Fibroblast of peridontal ligament (primary cell): Measurements from ENCODE around the gene TMEM18.

Experiments used
- DNase-seq: peaks from one replicate; pipeline ENCODE4 v3.0.0-alpha.2; 2010; ENCODE audit errors: extremely low read depth

Gene TMEM18

DNA sequence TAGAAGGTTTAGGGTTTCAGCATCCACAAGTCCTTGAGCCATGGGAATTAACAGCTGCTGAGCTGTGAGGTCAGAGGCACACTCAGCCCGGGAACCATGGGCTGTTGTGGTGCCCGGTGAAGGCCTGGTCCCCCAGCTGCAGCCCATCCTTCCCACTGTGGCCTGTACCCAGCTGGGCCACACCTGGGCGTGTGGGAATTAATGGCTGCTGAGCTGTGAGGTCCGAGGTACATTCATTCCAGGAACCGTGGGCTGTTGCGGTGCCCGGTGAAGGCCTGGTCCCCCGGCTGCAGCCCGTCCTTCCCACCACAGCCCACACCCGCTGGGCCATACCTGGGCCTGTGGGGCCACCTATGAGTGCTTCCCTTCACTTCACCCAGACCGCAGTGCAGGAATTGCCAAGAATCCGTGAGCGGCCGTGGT lies 25.2 kb downstream of the TMEM18 start:
- no peak for DNase-seq

DNA sequence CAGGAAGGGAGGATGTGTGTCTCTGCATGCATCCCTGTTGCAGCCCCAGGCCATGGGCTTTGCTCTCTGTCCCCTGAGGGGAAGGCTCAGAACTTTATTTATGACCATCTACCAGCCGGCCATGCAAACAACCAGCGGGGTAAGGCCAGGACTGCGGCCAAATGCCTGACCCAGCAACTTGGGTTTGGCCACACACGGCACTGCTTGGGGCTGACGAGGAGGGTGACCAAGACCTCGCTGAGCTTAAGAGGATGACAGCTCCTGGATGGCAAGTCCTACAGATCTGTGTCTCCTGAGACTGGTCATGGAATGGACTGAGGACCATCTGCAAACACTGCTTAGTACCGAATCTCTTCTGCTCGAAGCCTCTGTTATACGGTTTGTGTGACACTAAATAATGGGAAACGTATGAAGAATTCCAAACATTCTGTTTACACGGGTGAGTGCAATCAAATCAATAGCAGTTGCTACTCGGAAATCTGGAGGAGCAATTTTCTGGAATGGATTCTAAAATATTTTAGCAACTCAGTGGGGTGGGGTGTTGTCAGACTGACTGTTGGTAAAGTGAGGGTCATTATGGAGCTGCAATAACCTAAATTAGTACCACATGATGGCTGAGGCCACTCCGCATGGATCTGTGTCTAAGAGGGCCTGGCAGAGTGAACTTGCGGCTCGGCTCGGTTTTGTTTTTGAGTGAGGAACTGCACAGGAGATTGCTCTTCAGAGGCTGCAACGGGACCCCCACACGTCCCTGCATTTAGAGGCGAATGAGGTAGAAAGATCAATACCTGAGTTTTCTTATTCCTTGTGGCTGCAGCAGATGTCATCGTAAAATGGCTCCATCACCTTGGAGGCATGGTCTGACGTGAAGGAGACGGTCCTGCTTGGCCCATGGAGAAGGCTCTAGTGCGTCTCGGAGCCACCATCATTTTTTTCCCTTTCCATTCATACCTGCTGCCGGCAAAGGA lies 26.6 kb downstream of the TMEM18 start:
- peak; percentile 68 for DNase-seq

DNA sequence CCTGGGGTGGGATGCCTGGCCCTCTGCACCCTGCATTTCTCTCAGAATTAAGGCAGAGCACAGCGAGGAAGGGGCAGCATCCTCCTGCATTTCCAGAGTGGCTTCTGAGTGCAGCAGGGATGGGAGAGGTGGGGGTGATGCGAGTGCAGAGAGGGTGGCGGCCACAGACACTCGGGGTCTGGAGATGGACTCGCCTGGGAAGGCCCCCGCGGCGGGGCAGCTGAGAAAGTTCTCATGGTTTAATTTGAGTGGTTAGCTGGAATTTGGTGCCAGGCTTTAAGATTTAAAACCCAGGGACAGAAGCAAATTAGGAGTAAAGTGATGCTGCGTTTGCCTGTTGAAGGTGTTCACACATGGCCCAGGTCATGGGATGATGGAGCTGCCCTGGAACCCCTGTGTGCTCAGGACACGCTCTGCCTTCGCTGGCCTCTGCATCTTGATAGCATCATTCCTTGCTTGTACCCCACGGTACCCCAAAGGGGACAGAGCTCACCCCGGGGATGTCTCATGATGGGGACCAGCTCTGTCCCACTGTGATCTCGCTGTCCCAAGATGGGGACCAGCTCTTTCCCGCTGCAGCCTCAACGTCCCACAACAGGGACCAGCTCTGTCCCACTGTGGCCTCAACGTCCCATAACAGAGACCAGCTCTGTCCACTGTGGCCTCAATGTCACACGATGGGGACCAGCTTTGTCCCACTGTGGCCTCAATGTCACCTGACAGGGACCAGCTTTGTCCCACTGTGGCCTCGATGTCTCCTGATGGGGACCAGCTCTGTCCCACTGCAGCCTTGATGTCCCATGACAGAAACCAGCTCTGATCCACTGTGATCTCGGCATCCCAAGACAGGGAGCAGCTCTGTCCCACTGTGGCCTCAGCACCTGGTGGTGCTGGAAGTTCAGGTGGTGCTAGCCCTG lies 27.5 kb downstream of the TMEM18 start:
- no peak for DNase-seq

DNA sequence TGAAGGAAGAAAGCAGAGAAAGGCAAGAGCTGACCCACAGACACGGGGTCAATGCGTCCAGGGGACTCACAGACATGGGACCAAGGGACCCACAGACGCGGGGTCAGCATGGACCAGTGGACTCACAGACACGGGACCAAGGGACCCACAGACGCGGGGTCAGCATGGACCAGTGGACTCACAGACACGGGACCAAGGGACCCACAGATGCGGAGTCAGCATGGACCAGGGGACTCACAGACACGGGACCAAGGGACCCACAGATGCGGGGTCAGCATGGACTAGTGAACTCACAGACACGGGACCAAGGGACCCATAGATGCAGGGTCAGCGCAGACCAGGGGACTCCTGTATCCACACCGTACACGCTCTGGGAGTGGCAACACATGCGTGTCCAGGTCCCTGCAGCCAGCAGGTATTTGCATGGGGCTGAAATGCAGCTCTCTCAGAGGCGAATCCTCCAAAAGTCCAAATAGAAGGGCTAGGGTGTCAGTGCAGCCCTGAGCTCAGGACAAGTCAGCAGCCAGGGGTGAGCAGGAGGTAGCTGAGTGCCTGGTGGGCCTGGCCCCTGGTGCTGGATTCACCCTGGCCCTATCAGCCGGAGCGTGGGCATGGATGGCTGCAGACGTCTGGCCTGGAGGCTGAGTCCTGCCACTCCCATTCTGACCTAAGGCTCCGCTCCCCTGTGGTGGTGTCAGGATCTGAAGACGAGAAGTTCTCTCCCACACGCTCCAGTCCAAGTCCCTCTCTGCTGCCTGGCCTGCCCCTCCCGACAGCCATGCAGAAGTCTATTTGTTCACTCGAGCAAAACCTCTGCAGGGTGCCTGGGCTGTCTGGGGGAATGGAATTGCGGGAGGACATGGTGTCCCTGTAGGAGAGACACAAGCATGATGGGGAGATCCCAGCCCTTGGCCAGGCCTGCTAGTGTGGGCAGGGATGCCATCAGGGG lies 28.5 kb downstream of the TMEM18 start:
- DNase-seq, result no peak

DNA sequence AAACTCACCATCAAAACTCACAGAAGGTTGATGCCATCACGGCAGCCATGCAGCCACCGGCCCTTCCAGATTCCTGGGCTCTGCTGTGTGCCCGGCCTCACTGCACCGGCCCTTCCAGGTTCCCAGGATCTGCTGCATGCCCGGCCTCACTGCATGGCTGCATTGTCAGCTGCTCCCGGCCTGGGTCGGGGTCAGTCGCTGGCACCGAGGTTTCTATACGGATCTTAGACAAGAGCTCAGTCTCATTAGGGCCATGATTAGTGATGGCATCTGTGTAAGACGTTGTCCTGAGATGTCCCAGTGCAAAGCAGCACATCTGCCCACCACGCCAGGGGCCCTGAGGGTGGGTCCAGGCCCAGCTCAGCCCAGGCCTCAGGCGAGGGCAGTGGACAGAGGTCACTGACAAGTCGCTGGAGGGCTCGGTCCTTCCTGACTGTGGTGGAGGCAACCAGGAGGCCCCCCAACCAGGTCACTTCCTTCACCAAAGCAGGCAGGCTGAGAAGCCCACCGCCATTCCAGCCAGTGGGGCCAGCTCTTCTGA lies 29.4 kb downstream of the TMEM18 start:
- DNase-seq, result no peak

DNA sequence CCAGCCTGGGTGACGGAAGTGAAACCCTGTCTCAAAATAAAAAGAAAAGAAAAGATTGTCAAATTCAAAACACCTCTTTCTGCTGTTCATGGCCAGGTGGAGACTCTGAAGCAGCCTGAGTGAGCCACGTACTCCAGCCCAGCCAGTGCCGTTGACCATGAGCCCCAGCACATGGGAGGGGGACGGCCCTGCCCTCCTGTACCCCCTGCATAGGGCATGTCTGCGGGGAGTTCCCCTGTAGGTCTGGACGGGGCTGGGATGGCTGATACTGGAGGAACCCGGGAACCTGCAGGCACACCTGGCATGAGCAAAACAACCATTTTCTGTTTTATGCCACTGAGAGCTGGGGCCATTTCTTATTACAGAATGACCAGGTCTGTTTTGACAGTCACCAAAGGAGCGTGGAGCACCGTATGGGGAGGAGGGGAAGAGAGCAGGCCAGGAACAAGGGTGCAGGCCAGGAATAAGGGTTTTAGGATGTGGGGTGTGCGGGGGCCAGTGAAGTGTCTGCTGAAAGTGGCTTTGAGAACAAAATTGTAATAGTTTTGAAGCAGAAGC lies 30.1 kb downstream of the TMEM18 start:
- no peak for DNase-seq

DNA sequence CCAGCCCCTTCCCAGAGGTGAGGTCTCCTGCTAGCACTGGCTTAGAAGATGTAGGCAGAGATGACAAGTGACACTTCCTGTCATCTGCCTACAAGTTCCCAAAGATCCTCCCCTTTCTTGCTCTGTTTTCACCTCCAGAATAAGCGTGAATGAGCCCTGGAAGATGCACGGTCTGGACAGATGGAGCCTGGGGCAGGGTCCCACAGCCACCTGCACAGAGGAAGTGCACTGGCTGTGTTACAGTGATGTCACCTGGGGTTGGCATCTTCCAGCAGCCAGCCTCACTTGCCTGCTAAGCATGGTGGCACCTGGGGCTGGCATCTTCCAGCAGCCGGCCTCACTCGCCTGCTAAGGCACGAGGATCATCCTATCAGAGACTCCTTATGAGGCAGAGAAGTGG lies 32.3 kb downstream of the TMEM18 start:
- DNase-seq, result no peak

DNA sequence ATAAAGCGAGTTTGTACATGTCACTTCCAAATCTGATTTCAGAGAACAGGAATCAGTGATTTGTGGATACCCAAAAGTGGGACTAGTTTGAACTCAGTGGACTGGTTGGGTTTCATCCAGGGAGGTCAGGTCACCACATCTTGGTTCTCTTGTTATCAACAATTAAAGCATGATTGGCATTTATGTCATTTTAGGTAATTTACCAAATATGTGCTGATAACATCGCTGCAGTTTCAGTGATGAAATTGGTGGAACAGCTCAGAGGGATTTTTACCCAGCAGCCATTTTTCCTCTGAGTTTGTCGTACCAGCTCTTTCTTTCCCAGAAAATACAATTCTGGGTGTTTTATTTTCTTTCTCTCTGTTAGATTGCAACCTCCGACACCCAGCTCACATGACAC lies 33.4 kb downstream of the TMEM18 start:
- no peak for DNase-seq

DNA sequence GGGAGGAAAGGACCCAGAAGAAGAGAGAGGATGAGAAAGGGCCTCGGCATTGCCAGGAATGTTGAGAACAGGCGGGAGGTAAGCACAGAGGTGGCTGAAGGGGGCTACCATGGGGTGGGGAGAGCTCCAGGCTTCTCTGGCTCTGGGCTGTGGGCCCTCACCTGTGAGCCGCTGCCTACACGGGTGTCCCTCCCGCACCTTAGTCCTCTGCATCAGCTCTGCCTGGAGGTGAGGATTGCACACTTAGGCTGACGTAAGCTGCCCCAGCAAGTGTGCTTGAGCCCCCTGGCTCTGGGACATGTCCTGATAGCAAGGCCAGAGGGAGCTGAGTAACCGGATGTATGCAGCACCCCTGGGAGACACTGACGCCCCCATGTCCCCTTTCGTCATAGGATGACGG lies 33.9 kb downstream of the TMEM18 start:
- DNase-seq, result no peak

DNA sequence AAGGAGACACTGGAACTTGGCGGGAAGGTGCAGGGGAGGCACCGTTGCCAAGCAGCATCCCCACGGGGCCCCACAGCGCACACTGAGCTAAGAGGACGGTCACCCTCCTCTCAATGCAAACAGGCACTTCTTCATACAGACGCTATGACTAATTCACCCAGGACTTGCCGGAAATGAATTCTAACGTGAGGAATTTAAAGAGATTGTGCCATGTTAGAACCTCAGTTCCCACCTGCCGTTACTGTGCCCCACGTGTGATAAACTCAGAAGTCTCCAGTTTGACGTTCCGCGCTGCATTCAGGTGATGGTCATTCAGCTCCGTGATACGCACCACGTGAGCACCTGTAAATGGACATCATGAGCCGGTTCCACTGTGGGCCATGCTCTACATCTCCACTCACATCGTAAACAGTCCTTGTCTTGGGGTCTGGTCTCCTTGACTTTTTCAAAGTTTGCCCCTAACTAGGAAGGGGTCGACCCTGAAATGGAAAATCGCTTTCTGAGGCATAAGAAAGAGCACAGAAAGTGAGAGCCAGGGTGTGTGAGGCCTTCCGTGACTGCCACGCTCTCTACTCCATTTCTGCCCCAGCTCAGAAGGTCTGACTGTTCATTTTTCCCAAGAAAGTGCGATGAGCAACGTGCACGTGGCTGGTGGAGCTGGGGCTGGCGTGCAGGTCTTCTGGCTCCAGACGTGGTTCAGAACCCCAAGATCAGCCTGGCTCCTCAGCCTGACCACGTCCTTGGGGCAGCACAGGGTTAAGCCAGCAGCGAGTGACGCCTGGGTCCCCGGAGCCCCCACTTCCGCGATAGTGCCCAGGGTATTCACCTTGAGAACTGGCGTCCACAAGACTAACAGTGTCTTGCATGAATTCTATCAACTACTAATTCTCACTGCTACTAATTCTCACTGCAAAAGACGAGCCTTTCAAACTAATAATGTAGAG lies 35.1 kb downstream of the TMEM18 start:
- no peak for DNase-seq

DNA sequence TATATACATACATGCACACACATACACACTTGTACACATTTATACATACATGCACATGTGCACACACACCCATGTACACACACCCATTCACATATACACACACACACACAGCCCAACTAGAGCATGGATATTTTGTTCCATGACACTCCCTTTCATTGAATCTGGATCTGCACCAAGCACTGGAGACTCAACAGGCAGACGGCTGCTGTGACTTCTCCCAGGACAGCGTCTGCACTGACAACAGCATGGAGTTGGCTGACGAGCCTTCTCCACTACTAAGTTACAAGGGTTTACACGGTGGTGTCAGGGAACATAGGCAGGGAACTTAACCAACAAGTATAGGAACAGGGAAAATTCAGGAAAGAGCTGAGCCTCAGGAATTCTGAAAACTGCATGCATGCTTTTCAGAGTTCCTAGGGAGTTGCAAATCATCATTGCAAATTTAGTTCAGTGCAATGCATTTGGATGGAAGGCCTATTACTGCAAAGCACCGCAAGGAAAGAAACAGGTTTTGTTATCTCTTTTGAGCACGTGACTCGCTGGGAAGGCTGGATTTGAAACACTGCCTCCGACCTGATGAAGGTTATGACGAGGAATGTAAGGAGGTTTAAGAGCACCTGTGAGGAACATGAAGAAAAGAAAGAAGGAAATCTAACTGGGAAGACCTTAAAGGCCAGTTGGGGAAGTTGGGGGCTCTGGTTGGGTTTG lies 35.9 kb downstream of the TMEM18 start:
- no peak for DNase-seq

DNA sequence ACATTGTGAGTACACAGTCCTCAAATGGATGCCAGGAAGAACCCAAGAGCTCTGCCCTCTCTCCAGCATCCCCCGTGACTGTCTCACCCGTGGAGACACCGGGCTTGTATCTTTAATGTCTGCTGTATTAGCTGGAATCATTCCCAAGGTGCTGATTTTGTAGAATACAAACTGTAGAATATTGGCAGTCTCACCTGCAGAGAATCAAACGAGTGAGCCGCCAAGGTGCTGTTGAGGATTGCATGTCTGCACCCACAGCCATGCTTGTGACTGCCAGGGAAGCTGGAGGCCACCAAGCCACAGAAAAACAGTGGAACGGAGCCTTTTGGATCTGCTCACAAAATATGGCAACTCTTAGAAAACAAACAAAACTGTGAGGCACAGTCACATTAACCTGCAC lies 37.5 kb downstream of the TMEM18 start:
- no peak for DNase-seq

DNA sequence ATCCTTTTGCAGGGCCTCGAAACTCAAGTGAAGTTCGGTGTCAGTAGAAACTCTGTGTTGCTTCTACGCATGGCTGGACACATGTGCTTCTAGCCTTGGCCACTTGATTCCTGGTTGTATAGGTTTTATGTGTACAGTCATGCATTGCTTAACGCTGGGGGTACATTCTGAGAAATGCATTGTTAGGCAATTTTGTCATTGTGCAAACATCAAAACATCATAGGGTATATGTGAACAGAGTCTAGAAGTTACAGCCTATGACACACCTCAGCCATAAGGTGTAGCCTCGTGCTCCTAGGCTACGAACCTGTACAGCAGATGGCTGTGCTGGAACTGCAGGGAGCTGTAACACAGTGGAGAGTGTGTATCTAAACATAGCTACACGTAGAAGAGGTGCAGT lies 39.4 kb downstream of the TMEM18 start:
- DNase-seq, result no peak

DNA sequence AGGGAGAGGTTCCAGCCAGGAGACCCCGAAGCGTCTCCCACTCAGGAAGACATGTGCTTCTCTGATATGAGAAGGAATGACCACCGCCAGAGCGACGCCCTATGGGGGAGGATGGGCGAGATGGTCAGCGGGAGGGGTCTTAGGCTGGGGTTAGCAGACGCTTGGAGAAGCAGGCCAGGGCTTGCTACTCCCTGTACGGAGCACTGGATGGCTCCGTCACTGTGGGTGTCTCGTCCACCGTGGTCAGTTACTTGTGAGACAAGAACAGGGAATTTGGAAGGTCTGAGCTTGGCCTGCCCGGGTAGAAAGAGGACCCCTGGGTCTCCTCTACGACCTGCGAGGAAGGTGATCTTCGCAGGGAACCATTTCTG lies 39.8 kb downstream of the TMEM18 start:
- no peak for DNase-seq

DNA sequence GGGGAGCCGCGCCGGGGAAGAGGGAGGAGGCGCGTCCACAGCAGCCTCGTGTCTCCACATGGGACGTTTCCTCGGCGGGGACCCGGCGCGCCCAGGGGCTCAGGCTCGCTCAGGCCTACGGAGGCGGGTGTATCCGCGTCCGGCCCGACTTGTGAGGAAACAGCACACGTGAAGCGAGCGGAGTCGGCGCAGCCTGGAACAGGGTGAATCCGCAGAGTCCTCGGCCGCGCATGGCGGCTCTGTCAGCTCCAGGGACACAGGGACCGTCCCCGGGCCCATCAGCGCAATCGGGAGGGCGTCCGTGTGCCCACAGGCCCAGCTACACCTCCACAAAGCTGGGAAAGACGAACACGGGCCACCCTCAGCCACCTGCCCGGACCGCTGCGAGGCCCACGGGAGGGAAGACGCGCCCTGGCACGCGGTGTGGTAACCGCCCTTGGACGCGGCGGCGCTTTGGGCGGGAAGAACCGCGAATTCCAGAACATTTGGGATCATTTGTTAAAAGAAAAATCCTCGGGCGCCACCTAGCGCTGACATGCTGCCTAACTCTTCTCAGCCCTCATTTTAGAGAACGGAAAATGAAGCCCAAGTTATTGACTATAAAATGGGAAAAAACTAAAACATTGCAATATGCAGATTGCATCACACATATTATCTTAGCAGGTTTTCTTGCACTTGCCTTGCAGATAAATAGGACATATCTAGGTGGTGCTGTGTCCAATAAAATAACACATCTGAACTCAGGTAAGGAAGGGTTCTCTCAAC lies 40.4 kb downstream of the TMEM18 start:
- DNase-seq, result peak; percentile 59

DNA sequence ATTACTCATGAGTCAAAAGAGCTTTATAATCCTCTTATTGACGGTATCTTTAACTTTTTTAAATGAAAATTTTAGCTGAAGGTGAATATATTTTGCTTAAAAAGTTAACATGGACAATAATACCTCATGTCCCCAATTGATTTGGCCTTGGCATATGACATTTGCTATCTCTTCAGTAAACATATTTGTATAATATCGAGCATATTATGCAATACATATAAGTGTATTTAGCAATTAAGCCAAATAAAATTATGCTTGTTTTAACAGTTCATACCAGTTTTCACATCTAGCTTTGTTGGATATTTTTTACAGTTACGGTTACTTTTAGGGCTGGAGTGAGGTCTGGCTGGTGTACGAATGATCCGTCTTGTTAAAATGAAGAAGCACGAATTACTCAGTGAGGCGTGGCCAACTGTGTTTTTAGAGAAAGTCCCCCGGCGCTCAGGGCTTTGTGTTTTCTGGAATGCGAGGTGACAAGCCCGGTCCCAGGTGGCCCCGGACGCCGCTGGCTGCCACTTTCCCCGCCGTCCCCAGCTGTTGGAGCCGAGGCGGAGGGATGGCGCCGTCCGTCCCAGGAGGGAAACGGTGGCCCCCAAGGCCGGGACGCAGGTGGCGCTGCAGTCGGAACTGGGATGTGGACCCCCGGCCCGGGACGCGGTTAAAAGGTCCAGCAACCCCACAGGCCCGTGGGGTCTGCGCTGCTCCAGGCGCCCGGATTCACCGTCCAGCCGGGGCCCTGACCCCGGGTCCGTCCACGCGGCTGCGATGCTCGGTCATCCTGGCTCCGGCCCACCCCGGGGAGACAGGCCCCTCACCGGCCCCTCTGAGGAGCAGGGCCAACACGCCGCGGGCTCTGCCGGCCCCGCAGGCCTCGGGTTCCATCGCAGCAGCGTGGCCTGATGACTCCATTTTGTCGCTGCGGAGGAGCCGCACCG lies 41.3 kb downstream of the TMEM18 start:
- no peak for DNase-seq
